Panc1 (cell line): ENCODE data around the gene CALHM6.

Source experiments
- POLR2AphosphoS5 ChIP-seq: IDR thresholded peaks from 2 replicates; pipeline ENCODE4 v1.6.1; 2012; ENCODE audit warnings: mild to moderate bottlenecking, low read depth, low read length, moderate library complexity
- SIN3A ChIP-seq: IDR thresholded peaks from 2 replicates; pipeline ENCODE4 v1.6.1; 2012; ENCODE audit warnings: low read depth, mild to moderate bottlenecking, low read length, moderate library complexity, borderline replicate concordance; ENCODE audit not compliant: insufficient read depth
- TF ChIP-seq, protein P1 (sequence below): fragments of 450-650 bp; IDR thresholded peaks from 2 replicates; pipeline ENCODE4 v1.5.1; 2017; ENCODE audit warnings: mild to moderate bottlenecking
- TF ChIP-seq, protein P2 (sequence below), 2 experiments: IDR thresholded peaks; 2 replicates each; pipeline ENCODE4 v1.6.1; 2011 to 2012; ENCODE audit warnings: low read depth in 2 of 2, control low read depth in 1 of 2, low read length in 1 of 2, mild to moderate bottlenecking in 1 of 2, moderate library complexity in 1 of 2; ENCODE audit not compliant: insufficient read depth in 1 of 2

GRCh38 chr6:116497113-116497676 is 36.0 kb downstream of the CALHM6 start:
- TF ChIP-seq SIN3A (no peak), POLR2AphosphoS5 (no peak)
- TF ChIP-seq, protein P1, sequence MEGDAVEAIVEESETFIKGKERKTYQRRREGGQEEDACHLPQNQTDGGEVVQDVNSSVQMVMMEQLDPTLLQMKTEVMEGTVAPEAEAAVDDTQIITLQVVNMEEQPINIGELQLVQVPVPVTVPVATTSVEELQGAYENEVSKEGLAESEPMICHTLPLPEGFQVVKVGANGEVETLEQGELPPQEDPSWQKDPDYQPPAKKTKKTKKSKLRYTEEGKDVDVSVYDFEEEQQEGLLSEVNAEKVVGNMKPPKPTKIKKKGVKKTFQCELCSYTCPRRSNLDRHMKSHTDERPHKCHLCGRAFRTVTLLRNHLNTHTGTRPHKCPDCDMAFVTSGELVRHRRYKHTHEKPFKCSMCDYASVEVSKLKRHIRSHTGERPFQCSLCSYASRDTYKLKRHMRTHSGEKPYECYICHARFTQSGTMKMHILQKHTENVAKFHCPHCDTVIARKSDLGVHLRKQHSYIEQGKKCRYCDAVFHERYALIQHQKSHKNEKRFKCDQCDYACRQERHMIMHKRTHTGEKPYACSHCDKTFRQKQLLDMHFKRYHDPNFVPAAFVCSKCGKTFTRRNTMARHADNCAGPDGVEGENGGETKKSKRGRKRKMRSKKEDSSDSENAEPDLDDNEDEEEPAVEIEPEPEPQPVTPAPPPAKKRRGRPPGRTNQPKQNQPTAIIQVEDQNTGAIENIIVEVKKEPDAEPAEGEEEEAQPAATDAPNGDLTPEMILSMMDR, result no peak
- TF ChIP-seq, protein P2, sequence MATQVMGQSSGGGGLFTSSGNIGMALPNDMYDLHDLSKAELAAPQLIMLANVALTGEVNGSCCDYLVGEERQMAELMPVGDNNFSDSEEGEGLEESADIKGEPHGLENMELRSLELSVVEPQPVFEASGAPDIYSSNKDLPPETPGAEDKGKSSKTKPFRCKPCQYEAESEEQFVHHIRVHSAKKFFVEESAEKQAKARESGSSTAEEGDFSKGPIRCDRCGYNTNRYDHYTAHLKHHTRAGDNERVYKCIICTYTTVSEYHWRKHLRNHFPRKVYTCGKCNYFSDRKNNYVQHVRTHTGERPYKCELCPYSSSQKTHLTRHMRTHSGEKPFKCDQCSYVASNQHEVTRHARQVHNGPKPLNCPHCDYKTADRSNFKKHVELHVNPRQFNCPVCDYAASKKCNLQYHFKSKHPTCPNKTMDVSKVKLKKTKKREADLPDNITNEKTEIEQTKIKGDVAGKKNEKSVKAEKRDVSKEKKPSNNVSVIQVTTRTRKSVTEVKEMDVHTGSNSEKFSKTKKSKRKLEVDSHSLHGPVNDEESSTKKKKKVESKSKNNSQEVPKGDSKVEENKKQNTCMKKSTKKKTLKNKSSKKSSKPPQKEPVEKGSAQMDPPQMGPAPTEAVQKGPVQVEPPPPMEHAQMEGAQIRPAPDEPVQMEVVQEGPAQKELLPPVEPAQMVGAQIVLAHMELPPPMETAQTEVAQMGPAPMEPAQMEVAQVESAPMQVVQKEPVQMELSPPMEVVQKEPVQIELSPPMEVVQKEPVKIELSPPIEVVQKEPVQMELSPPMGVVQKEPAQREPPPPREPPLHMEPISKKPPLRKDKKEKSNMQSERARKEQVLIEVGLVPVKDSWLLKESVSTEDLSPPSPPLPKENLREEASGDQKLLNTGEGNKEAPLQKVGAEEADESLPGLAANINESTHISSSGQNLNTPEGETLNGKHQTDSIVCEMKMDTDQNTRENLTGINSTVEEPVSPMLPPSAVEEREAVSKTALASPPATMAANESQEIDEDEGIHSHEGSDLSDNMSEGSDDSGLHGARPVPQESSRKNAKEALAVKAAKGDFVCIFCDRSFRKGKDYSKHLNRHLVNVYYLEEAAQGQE (IDR thresholded peaks at IDR 0.05; ENCODE audit: insufficient read depth in 1 of 2, low read depth in 2 of 2, low read length in 1 of 2), result no peak
